C4-2B (cell line): ENCODE measurements around the gene PRADC1.

Experiments used
- H3K27ac ChIP-seq: fragments of 450-650 bp; 2 replicates; pipeline ENCODE4 v1.5.1; 2017
- ZFX ChIP-seq: fragments of 450-650 bp; IDR thresholded peaks from 2 replicates; pipeline ENCODE4 v1.6.1; 2017
- TF ChIP-seq, protein P1 (sequence below): fragments of 450-650 bp; conservative IDR thresholded peaks from 2 replicates; pipeline ENCODE4 v1.5.1; 2017; ENCODE audit warnings: mild to moderate bottlenecking

PRADC1 gene

DNA sequence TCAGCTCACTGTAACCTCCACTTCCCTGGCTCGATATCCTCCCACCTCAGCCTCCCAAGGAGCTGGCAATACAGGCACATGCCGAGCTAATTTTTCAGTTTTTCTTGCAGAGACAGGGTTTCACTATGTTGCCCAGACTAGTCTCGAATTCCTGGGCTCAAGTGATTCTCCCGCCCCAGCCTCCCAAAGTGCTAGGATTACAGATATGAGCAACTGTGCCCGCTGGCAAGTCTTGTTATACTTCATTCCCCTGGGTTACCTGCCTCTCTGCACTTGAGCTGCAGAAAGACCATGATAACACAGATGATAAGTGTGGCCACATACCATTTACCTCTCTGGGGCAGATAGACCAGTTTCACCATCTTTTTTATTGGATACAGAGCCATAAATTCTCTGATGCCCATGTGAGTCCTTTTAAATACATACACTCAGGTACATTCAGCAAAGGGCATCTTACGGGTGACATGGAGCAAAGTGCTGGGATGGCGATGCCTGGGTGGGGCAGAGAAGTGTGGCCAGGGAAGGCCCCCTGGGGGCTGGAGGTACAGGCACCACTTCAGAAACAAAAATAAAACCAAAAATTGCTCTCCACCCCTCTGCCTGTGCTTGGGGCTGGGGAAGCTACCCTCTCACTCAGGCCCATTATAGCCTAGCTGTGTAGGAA, 21.4 kb upstream of the PRADC1 start:
- H3K27ac ChIP-seq = peak overlapping the region; percentile 38
- no peak for TF ChIP-seq ZFX
- TF ChIP-seq, protein P1, sequence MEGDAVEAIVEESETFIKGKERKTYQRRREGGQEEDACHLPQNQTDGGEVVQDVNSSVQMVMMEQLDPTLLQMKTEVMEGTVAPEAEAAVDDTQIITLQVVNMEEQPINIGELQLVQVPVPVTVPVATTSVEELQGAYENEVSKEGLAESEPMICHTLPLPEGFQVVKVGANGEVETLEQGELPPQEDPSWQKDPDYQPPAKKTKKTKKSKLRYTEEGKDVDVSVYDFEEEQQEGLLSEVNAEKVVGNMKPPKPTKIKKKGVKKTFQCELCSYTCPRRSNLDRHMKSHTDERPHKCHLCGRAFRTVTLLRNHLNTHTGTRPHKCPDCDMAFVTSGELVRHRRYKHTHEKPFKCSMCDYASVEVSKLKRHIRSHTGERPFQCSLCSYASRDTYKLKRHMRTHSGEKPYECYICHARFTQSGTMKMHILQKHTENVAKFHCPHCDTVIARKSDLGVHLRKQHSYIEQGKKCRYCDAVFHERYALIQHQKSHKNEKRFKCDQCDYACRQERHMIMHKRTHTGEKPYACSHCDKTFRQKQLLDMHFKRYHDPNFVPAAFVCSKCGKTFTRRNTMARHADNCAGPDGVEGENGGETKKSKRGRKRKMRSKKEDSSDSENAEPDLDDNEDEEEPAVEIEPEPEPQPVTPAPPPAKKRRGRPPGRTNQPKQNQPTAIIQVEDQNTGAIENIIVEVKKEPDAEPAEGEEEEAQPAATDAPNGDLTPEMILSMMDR = no peak

DNA sequence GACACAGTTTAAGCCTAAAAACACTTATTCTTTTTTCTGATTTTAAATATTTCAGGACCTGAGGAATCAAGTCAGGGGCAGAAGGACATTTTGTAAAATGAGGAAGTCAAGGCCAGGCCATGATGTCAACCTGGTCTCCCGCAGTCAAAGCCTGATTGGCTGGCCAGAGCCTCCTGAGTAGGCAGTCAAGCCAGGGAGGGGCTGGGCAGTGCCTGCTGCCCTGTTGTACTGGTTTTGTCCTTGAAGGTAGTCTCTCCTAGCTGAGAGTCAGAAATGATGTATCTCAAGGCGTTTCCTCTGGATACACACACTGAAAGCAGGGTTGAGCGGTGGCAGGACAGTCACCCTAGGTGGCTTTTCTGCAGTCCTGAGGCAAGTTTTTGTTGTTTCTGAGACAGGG, 20.9 kb upstream of the PRADC1 start:
- no peak for TF ChIP-seq ZFX
- TF ChIP-seq, protein P1 = no peak
- peak overlapping the region; percentile 38 for H3K27ac ChIP-seq

DNA sequence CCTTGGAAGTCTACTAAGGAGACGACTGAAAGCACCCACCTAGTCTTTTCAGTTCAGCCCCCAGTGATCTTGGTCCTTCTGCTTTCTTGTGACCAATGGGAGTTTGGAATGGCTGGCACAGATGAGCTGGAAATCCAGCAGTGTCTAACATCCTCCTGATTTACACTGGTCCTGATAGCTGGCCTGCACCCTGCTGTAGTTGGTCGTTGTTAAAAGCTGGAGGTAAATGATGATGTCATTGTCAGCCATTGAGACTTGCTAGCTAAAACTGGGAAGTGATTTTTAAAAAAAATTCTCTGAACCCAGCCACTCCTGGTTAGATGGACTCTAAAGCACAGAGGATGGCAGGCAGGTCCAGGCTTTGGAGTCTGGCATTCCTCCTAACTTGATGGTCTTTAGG, 20.4 kb upstream of the PRADC1 start:
- TF ChIP-seq ZFX = no peak
- TF ChIP-seq, protein P1 = no peak

DNA sequence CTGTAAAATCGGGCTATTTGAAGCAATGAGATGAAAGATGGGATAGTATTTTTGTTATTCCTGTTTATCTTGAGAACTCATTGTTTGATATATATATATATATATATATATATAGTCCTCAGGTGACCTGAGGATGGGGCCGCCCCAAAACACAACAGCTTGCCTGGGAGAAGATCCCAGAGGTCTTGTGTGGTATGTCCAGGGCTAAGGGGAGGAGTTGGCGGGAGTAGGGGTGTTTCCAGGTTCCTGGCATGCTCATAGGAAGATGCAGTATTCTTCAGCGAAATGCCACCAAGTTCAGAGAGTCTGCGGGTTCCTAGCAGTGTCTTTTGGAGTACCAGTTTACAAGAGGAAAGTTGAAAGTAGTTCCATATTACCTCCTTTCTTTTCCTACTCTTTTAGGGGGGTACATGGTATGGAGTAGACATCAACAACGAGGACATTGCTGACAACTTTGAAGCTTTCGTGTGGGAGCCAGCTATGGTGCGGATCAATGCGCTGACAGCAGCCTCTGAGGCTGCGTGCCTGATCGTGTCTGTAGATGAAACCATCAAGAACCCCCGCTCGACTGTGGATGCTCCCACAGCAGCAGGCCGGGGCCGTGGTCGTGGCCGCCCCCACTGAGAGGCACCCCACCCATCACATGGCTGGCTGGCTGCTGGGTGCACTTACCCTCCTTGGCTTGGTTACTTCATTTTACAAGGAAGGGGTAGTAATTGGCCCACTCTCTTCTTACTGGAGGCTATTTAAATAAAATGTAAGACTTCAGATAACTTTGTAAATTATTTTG, 19.4 kb upstream of the PRADC1 start:
- H3K27ac ChIP-seq = no peak overlapping the region
- no peak for TF ChIP-seq ZFX
- TF ChIP-seq, protein P1 = no peak

More for the DNA sequence above, 20.4 kb upstream of the PRADC1 start:
- H3K27ac ChIP-seq = no peak overlapping the region

DNA sequence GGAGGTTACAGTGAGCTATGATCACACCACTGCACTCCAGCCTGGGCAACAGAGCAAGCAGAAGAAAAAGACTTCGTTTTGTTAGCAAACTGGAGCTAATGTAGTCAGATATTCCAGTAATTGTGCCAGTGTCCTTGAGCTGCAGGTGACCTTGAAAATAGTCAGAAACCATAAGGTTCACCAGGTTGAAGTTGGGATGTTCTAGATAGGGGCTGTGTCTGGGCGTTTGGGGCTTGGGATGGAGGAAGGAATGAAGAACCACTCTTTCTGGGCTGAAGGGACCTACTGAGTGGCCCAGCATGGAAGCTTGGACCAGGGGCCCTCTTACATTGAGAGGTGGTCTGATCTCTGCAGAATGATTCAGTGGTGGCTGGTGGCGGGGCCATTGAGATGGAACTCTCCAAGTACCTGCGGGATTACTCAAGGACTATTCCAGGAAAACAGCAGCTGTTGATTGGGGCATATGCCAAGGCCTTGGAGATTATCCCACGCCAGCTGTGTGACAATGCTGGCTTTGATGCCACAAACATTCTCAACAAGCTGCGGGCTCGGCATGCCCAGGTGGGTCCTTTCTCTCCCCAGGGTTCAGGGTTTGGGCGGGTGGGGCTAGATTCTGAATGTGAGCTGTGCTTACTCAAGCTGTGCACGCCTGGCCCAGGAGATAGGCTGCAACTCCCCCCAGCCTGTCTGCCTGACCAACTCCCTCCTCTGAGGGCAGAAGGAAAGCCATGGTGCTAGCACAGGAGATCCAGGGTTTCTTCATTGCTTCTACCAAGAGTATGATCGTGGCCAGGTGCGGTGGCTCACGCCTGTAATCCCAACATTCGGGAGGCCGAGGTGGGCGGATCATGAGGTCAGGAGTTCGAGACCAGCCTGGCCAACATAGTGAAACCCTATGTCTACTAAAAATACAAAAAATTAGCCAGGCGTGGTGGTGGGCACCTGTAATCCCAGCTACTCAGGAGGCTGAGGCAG, 18.1 kb upstream of the PRADC1 start:
- no peak for TF ChIP-seq ZFX
- TF ChIP-seq, protein P1 = no peak
- no peak overlapping the region for H3K27ac ChIP-seq

DNA sequence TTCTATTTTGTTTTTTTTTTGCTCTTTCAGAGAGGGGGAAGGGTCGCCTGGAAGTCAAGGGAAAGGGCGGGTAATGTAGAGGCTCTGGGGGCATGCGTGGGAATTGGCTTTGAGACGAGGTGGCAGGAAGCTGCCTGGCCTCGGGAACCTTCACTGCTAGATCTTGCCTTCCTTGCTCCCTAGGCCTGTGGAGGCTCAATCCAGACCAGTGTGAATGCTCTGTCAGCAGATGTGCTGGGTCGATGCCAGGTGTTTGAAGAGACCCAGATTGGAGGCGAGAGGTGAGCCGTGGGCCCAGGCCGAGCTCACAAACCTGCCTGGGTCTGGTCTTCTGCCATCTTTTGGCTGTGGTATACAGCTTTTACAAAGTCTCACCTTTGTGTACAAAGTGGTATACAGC, 16.6 kb upstream of the PRADC1 start:
- no peak for TF ChIP-seq ZFX
- TF ChIP-seq, protein P1 = no peak
- no peak overlapping the region for H3K27ac ChIP-seq
